CD14-positive monocyte (primary cell): ENCODE data around the gene STIM1. TPM values are rescaled to one million over a fixed set of nuclear protein-coding genes. Genes with fewer than 3 reads are reported as not detected.

Source experiments
- DNase-seq, 3 donors: peaks; one replicate each; pipeline ENCODE4 v3.0.0-alpha.2; 2011 to 2022
- H2AFZ ChIP-seq: 2 replicates; pipeline ENCODE4 v1.6.0; 2012; ENCODE audit warnings: mild to moderate bottlenecking, low read depth, low read length, inconsistent platforms; ENCODE audit not compliant: insufficient read depth, poor library complexity, severe bottlenecking
- H3K27ac ChIP-seq, 2 donors: 1 replicate in 1 of 2; 2 replicates in 1 of 2; pipeline ENCODE4 v1.5.1; 2012 to 2013; ENCODE audit warnings: low read length in 2 of 2, control low read depth in 1 of 2, inconsistent platforms in 1 of 2, low read depth in 1 of 2, mild to moderate bottlenecking in 1 of 2
- H3K27me3 ChIP-seq, 2 donors: one replicate each; pipeline versions ENCODE4 v1.6.0 to v1.6.1; 2011 to 2013; ENCODE audit warnings: low read length in 2 of 2; ENCODE audit not compliant: control insufficient read depth in 2 of 2, insufficient read depth in 2 of 2
- H3K36me3 ChIP-seq, 2 donors: replicated peaks in 1 of 2; 1 replicate in 1 of 2; 2 replicates in 1 of 2; pipeline versions ENCODE4 v1.5.1 to v1.6.1; 2012 to 2013; ENCODE audit warnings: low read length in 2 of 2, control low read depth in 1 of 2, inconsistent platforms in 1 of 2, mild to moderate bottlenecking in 1 of 2; ENCODE audit not compliant: insufficient read depth in 2 of 2, control insufficient read depth in 1 of 2
- H3K4me1 ChIP-seq, 2 donors: 1 replicate in 1 of 2; 2 replicates in 1 of 2; pipeline versions ENCODE4 v1.5.1 to v1.6.1; 2012 to 2013; ENCODE audit warnings: low read length in 2 of 2, control low read depth in 1 of 2, inconsistent platforms in 1 of 2, mild to moderate bottlenecking in 1 of 2, moderate library complexity in 1 of 2; ENCODE audit not compliant: insufficient read depth in 2 of 2, control insufficient read depth in 1 of 2
- H3K4me2 ChIP-seq: replicated peaks from 2 replicates; pipeline ENCODE3; 2012; ENCODE audit warnings: low read length, moderate library complexity, mild to moderate bottlenecking; ENCODE audit not compliant: poor library complexity, severe bottlenecking; ENCODE audit errors: extremely low read depth
- H3K4me3 ChIP-seq, 3 experiments: fragments of 200-600 bp in 1 of 3; sonication (generic) in 1 of 3; replicated peaks in 1 of 3; 1 replicate in 2 of 3; 2 replicates in 1 of 3; pipeline ENCODE4 v1.5.1; 2011 to 2013; ENCODE audit warnings: low read length in 3 of 3, mild to moderate bottlenecking in 3 of 3, control low read depth in 2 of 3, low read depth in 2 of 3, inconsistent platforms in 1 of 3, moderate library complexity in 1 of 3
- H3K79me2 ChIP-seq: 2 replicates; pipeline ENCODE4 v1.6.0; 2012; ENCODE audit warnings: mild to moderate bottlenecking, control low read depth, inconsistent platforms, low read length, moderate library complexity; ENCODE audit not compliant: insufficient read depth
- H3K9ac ChIP-seq: 2 replicates; pipeline ENCODE4 v1.6.0; 2017; ENCODE audit warnings: low read length, mild to moderate bottlenecking; ENCODE audit not compliant: insufficient read depth, poor library complexity, severe bottlenecking
- H3K9me3 ChIP-seq, 2 donors: replicated peaks in 1 of 2; 1 replicate in 1 of 2; 2 replicates in 1 of 2; pipeline versions ENCODE4 v1.5.1 to v1.6.1; 2012 to 2013; ENCODE audit warnings: low read length in 2 of 2, control low read depth in 1 of 2; ENCODE audit not compliant: control insufficient read depth in 1 of 2, insufficient read depth in 1 of 2
- H4K20me1 ChIP-seq: 2 replicates; pipeline ENCODE4 v1.6.0; 2012; ENCODE audit warnings: mild to moderate bottlenecking, low read length, control low read depth, moderate library complexity; ENCODE audit not compliant: insufficient read depth
- H3K27ac Mint-ChIP-seq, 7 donors: one replicate each; pipeline ENCODE4 v1.8.0; 2020; ENCODE audit warnings: mild to moderate bottlenecking in 7 of 7, mixed read lengths in 7 of 7, moderate library complexity in 6 of 7, inconsistent platforms in 2 of 7
- H3K27me3 Mint-ChIP-seq, 3 donors: one replicate each; pipeline ENCODE4 v1.8.0; 2021 to 2022; ENCODE audit warnings: low read depth in 3 of 3, mild to moderate bottlenecking in 3 of 3, mixed read lengths in 3 of 3, moderate library complexity in 3 of 3, inconsistent platforms in 1 of 3
- H3K36me3 Mint-ChIP-seq, 2 donors: one replicate each; pipeline ENCODE4 v1.8.0; 2020; ENCODE audit warnings: mixed read lengths in 2 of 2, inconsistent platforms in 1 of 2, mild to moderate bottlenecking in 1 of 2
- H3K4me1 Mint-ChIP-seq: one replicate; pipeline ENCODE4 v1.8.0; 2020; ENCODE audit warnings: mild to moderate bottlenecking, mixed read lengths
- H3K4me3 Mint-ChIP-seq, 2 donors: one replicate each; pipeline ENCODE4 v1.8.0; 2020; ENCODE audit warnings: mild to moderate bottlenecking in 2 of 2, mixed read lengths in 2 of 2, moderate library complexity in 1 of 2
- H3K9me3 Mint-ChIP-seq, 7 donors: one replicate each; pipeline ENCODE4 v1.8.0; 2020 to 2022; ENCODE audit warnings: mixed read lengths in 7 of 7, mild to moderate bottlenecking in 6 of 7, moderate library complexity in 6 of 7, inconsistent platforms in 2 of 7
- WGBS: methylation state at CpG from one replicate; pipeline ENCODE4 v1.1.5; 2013; ENCODE audit warnings: missing lambda C conversion rate; ENCODE audit not compliant: insufficient coverage; 5-methylcytosine and 5-hydroxymethylcytosine counted together
- intact Hi-C, 2 donors: fragments of 100-400 bp; cut with micrococcal nuclease; formaldehyde crosslinking; loops; one replicate each; pipeline versions ENCODE4 v1.15.0 to v1.15.1; 2023
- polyA plus RNA-seq, 3 donors: library from polyadenylated mRNA; depleted of rRNA in 1 of 3; unstranded in 2 of 3; stranded (reverse) in 1 of 3; fragments of 300-500 nt in 2 of 3; fragments of >200 nt in 1 of 3; fragmentation: Illumina TruSeq in 2 of 3; gene quantifications; 1 replicate in 2 of 3; 2 replicates in 1 of 3; pipeline ENCODE4 v1.2.3, GENCODE V29; 2012 to 2021
- TF ChIP-seq, protein P1 (sequence below): fragments of 200-600 bp; IDR thresholded peaks from one replicate; pipeline ENCODE4 v1.8.0; 2022; ENCODE audit warnings: antibody characterized with exemption, mild to moderate bottlenecking

Gene STIM1
- polyA plus RNA-seq, 3 donors = 14.0 to 68.6 (median 21.0) TPM

DNA sequence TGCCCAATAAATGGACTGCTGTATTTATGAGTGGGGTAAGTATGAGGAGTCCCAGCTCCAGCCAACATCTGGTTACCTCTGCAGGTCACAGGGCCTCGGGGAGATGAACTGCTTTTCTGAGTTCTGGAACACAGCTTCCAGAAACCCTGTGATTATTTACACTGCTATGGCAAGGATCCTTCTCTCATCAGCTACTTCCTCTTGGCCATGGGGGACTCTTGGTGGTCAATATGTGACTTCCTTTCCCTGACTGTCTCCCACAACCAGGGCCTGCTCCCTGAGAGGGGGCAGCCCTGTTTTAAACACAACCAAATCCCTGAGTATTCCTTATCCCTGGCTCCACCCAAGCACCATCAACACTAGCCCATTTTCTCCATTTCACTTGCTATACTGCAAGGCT lies 24.7 kb upstream of the STIM1 start:
- peaks cover 76 to 84% of the 10 kb centered on the region in 2 donors for H3K36me3 Mint-ChIP-seq
- intact Hi-C loops = no loop called here
- Histone ChIP-seq H2AFZ (no peak overlapping the region), H4K20me1 (peaks cover 100% of the 10 kb centered on the region), H3K4me1 (peaks cover 79 to 91% of the 10 kb centered on the region in 2 donors), H3K27ac (peak overlapping the region; percentile 72 to 97), H3K36me3 (peaks cover 45 to 63% of the 10 kb centered on the region in 2 donors), H3K79me2 (peaks cover 100% of the 10 kb centered on the region), H3K9ac (no peak overlapping the region), H3K4me3 (peak overlapping the region in 1 of 3 experiments; percentile 100), H3K4me2 (peak overlapping the region; percentile 96), H3K27me3 (no peaks in the 10 kb centered on the region), H3K9me3 (no peaks in the 10 kb centered on the region)
- peak; percentile 23 to 56 (median 53) for DNase-seq
- 0% methylated on average over 1 of the region's 1 CpG for WGBS
- peak overlapping the region; percentile 31 to 70 for H3K4me3 Mint-ChIP-seq
- H3K27me3 Mint-ChIP-seq = no peaks in the 10 kb centered on the region
- peaks cover 0 to 3% (median 0%) of the 10 kb centered on the region in 7 donors for H3K9me3 Mint-ChIP-seq
- TF ChIP-seq, protein P1, sequence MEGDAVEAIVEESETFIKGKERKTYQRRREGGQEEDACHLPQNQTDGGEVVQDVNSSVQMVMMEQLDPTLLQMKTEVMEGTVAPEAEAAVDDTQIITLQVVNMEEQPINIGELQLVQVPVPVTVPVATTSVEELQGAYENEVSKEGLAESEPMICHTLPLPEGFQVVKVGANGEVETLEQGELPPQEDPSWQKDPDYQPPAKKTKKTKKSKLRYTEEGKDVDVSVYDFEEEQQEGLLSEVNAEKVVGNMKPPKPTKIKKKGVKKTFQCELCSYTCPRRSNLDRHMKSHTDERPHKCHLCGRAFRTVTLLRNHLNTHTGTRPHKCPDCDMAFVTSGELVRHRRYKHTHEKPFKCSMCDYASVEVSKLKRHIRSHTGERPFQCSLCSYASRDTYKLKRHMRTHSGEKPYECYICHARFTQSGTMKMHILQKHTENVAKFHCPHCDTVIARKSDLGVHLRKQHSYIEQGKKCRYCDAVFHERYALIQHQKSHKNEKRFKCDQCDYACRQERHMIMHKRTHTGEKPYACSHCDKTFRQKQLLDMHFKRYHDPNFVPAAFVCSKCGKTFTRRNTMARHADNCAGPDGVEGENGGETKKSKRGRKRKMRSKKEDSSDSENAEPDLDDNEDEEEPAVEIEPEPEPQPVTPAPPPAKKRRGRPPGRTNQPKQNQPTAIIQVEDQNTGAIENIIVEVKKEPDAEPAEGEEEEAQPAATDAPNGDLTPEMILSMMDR = no peak
- H3K4me1 Mint-ChIP-seq = peaks cover 85% of the 10 kb centered on the region
- H3K27ac Mint-ChIP-seq = peak overlapping the region; percentile 92 to 99 (median 96)

DNA sequence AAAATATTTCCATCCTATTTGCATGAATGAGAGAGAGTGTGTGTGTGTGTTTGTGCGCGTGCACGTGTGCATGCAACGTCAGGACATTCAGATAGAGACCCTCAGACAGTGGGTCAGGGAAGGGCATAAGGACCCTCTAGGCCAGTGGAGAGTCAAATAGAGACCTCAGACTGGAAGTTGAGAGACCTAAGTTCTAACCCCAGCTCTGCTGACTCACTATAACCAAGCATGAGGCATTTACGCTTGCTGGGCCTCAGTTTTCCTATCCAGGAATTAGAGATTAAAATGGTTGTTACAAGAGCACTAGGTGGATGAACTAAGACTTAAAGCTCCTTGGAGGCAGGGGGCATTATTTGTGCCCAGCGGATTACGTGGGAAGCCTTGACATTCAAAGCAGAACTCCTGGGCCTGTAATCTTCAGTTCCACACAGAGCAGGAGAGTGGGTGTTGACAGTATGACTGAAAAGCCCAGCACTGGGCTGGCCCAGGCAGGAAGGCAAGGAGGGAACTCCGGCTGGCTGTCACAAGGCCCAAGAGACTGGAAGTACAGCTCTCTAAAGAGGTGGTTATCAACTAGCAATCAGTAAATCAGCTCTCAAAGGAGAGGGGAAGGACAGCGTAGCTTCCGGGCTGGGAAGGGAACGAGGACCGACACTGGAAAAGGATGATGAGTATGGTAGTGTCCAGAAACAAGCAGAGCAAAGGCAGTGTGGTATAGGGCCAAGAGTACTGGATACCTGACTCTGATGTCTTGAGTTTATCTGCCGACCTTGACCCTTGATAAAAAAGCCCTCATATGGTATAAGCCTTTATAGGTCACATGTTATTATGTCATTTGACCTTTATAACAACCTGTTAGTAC lies 23.9 kb upstream of the STIM1 start:
- H3K9me3 ChIP-seq = no peaks in the 10 kb centered on the region
- H3K4me2 ChIP-seq = peak overlapping the region; percentile 96
- H3K4me3 Mint-ChIP-seq = peak overlapping the region; percentile 52 to 79
- H3K27me3 ChIP-seq = no peaks in the 10 kb centered on the region
- H3K4me3 ChIP-seq = peak overlapping the region in 1 of 3 experiments; percentile 100
- H3K9ac ChIP-seq = peak overlapping the region; percentile 11
- TF ChIP-seq, protein P1 = no peak
- H3K79me2 ChIP-seq = peaks cover 100% of the 10 kb centered on the region
- H3K27me3 Mint-ChIP-seq = no peaks in the 10 kb centered on the region
- H3K4me1 ChIP-seq = peaks cover 81 to 92% of the 10 kb centered on the region in 2 donors
- H4K20me1 ChIP-seq = peaks cover 100% of the 10 kb centered on the region
- no peak overlapping the region for H2AFZ ChIP-seq
- peaks cover 0 to 3% (median 0%) of the 10 kb centered on the region in 7 donors for H3K9me3 Mint-ChIP-seq
- peak; percentile 41 to 53 (median 43) for DNase-seq
- H3K4me1 Mint-ChIP-seq = peaks cover 85% of the 10 kb centered on the region
- peaks cover 67 to 84% of the 10 kb centered on the region in 2 donors for H3K36me3 Mint-ChIP-seq
- WGBS = 22% methylated on average over 8 of the region's 13 CpGs
- intact Hi-C loops = no loop called here
- H3K27ac Mint-ChIP-seq = peak overlapping the region; percentile 92 to 99 (median 96)
- peak overlapping the region; percentile 72 to 97 for H3K27ac ChIP-seq
- H3K36me3 ChIP-seq = peaks cover 37 to 55% of the 10 kb centered on the region in 2 donors
